ENCODE data around the gene XDH. TPM values are rescaled to one million over a fixed set of nuclear protein-coding genes. Genes with fewer than 3 reads are reported as not detected.

XDH gene
- not detected for total RNA-seq

DNA sequence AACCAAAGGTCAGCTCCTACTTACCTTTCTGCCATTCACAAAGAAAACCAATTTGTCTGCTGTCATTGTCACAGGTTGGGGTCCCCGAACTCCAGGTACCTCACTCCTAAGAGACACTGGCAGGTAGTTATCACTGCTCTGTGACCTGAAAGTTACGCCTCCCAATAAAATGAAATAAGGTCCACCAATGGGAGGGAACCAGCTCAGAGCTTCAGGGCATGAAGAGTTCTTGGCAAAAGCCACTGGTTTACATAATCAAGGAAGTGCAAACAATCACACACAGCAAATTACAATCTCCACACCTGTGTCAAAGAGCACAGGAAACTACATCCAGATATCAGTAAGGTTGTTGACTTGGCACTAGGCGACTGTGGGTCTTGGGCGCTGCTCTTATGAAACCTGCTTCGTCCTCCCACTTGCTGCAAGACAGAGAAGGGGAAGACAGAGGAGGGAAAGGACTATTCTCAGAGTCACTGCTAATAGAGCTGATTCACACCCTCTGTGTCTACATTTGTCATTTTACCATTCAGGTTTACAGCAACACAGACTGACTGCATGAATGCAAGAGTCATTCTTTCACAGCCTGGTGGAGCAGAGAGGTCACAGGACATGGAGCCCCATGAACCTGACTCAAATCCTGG, at the start of gene XDH:
XDH (minus strand) TSS at position 142 of the 641 bp plus-strand sequence; CDS start at position 66, 76 bp downstream.
- no peak for TF ChIP-seq CTCF (IDR thresholded peaks at IDR 0.05)
- H3K4me3 ChIP-seq: no peak within 1 kb of the TSS
- H3K9me3 ChIP-seq: peaks cover 0 to 9% of the 10 kb centered on the region in 2 donors
- DNase-seq (ENCODE audit: low spot score): no peak
- no peak within 1 kb of the TSS for H3K27ac ChIP-seq
- no peaks in the 10 kb centered on the region for H3K4me1 ChIP-seq
- H3K36me3 ChIP-seq: no peaks in the 10 kb centered on the region
- no peaks in the 10 kb centered on the region for H3K27me3 ChIP-seq

GRCh38 chr2:31457651-31458050, 43.1 kb upstream of the XDH start:
- DNase-seq (ENCODE audit: low spot score): no peak
- H3K36me3 ChIP-seq: no peaks in the 10 kb centered on the region
- peaks cover 0 to 45% of the 10 kb centered on the region in 2 donors for H3K9me3 ChIP-seq
- H3K4me1 ChIP-seq: no peaks in the 10 kb centered on the region
- no peak for TF ChIP-seq CTCF (IDR thresholded peaks at IDR 0.05)
- H3K27me3 ChIP-seq: no peaks in the 10 kb centered on the region
- H3K27ac ChIP-seq: no peak overlapping the region
- no peak overlapping the region for H3K4me3 ChIP-seq

DNA sequence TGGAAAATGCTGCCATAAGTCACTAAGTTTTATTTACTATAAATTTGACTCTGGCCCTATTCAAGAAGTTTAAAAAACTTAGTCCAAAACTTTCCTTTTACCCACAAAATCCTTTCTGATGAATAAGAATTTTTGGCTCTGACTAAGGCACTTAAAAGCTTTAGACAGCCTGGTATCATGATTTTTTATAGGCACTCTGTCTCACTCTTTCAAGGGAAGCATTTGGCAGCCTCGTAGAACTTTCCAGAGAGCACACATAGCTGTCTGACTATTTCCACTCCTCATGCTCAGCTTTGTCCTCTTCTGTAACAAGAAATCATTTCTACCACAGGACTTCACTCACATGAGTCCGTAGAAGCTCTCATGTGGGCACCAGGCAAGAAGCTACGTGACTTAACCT, 32.3 kb upstream of the XDH start:
- Histone ChIP-seq H3K4me3 (no peak overlapping the region), H3K27ac (no peak overlapping the region), H3K27me3 (no peaks in the 10 kb centered on the region), H3K36me3 (no peaks in the 10 kb centered on the region), H3K9me3 (peaks cover 0 to 13% of the 10 kb centered on the region in 2 donors), H3K4me1 (no peaks in the 10 kb centered on the region)
- no peak for TF ChIP-seq CTCF (IDR thresholded peaks at IDR 0.05)
- DNase-seq (ENCODE audit: low spot score): no peak

- Histone ChIP-seq H3K4me3 (no peak overlapping the region), H3K4me1 (no peaks in the 10 kb centered on the region), H3K27ac (no peak overlapping the region), H3K36me3 (no peaks in the 10 kb centered on the region), H3K27me3 (no peaks in the 10 kb centered on the region), H3K9me3 (no peaks in the 10 kb centered on the region)
- no peak for TF ChIP-seq CTCF (IDR thresholded peaks at IDR 0.05)
- DNase-seq (ENCODE audit: low spot score): no peak
Observed at GRCh38 chr2:31442376-31442775, 27.8 kb upstream of the XDH start.

- Histone ChIP-seq H3K4me3 (no peak overlapping the region), H3K9me3 (no peaks in the 10 kb centered on the region), H3K27me3 (no peaks in the 10 kb centered on the region), H3K27ac (no peak overlapping the region), H3K4me1 (no peaks in the 10 kb centered on the region), H3K36me3 (no peaks in the 10 kb centered on the region)
- no peak for TF ChIP-seq CTCF (IDR thresholded peaks at IDR 0.05)
- DNase-seq (ENCODE audit: low spot score): no peak
Observed at GRCh38 chr2:31440764-31441163, 26.2 kb upstream of the XDH start.

DNA sequence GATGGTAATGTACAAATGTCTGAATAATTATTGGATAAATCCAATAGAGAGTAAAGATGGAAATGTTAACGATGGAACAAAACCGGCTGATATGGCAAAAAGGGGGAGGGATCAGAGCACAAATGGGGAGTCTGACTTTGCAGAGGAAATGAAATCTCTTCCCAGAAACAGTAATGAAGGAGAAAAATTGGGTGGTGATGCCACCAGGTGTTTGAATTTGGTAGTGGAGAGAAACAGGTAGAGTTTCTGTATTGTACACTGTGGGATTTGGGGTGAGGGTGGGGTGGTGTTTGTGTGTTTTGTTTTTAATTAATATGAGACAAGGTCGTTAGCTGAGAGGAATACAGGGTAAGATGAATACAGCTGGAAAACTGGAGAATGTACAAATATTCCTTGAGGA, 20.4 kb upstream of the XDH start:
- no peak overlapping the region for H3K4me3 ChIP-seq
- DNase-seq (ENCODE audit: low spot score): no peak
- no peaks in the 10 kb centered on the region for H3K27me3 ChIP-seq
- H3K27ac ChIP-seq: no peak overlapping the region
- no peaks in the 10 kb centered on the region for H3K9me3 ChIP-seq
- TF ChIP-seq CTCF (IDR thresholded peaks at IDR 0.05): no peak
- H3K36me3 ChIP-seq: no peaks in the 10 kb centered on the region
- no peaks in the 10 kb centered on the region for H3K4me1 ChIP-seq
